HG02610 (cell line): Measurements from ENCODE around the gene CASP12.

ENCODE experiments used
- ATAC-seq: cut with Tn5 transposase; IDR thresholded peaks from one replicate; pipeline ENCODE4 v1.9.1; 2021; ENCODE audit warnings: mild to moderate bottlenecking, moderate library complexity; ENCODE audit not compliant: unreplicated experiment

CASP12 gene

GRCh38 chr11:104892723-104893511 is 5.3 kb downstream of the CASP12 start:
- no peak for ATAC-seq

DNA sequence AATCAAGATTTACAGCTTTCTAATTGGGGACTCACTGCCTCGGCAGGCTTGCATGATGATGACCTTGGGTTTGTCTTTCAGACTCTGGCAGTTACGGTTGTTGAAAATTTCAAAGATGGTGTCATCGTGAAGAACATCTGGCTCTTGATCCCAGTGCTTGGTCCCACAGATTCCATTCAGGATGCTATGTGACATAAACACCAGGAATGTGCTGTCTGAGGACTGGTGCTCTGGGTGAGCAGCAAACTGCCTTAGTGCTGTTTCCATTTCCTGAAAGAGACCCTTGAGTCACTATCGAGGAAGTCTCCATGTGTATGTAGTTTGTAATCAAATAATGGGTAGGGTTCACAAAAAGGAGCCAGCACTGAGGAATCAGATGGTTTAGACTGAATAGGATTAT is 7.1 kb downstream of the CASP12 start:
- ATAC-seq: no peak

DNA sequence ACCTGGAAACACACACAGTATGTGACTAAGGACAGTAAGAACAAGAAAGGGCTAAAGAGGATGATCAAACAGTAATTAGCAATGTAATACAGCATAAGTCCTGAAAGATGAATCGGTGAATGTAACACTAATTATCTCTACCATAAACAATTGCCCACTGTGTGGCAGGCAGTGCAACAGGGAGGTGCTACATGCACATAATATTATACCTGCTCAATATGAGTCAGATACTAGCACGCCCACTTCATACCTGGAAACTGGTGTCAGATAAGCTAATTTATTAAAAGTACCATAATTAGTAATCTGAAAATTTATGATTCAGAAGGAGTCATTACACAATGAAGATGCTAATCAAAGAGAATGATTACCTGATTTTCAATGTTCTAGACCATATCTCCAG is 14.9 kb downstream of the CASP12 start:
- ATAC-seq: no peak

DNA sequence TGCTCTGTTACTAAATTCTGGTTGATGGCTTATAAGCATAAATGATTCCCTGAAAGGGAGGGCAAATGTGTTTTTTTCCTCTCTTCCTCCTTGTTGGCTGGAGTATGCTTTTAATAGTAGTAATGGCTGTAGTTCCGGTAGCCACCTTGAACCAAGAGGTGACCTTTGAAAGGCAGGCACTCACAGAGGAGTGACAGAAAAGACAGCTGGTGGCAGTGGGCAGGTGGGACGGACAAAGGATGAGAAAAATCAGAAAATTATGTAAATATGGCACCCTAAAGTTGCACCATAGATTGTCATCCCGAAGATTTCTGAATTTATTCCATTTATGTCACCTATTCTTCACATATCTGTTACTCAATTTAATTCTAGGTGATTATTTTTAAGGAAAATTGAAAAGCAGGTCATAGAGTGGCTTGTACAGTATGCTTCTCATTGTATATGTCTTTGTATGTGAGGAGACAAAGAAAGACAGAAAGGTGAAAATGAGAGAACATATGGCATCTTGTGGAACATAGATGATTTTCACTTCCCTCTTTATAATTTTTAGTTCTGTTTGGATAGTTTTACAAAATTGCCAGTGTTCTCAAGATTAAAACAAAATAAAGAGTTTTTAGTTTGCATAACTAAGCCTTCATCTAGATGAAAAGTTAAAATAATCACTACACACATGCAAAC is 17.0 kb downstream of the CASP12 start:
- ATAC-seq: peak; percentile 46

- peak; percentile 37 for ATAC-seq
Measured at GRCh38 chr11:104879514-104880190, 18.6 kb downstream of the CASP12 start.

GRCh38 chr11:104876861-104877431 is 21.3 kb downstream of the CASP12 start:
- peak; percentile 55 for ATAC-seq

DNA sequence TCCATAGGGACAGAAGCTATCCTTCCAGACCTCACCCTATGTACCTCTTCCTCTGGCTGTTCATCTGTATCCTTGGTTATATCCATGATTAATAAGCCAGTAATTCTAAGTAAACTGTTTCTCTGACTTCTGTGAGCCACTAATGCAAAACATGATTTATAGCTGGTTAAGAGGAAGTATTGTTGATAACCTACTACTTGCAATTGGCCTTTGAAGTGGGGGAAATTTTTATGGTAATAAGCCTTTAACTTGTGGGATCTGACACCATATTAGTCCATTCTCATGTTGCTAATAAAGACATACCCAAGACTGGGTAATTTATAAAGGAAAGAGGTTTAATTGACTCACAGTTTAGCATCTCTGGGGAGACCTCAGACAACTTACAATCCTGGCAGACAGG is 21.9 kb downstream of the CASP12 start:
- ATAC-seq: no peak

- no peak for ATAC-seq
Measured at GRCh38 chr11:104873252-104873651, 25.0 kb downstream of the CASP12 start.

DNA sequence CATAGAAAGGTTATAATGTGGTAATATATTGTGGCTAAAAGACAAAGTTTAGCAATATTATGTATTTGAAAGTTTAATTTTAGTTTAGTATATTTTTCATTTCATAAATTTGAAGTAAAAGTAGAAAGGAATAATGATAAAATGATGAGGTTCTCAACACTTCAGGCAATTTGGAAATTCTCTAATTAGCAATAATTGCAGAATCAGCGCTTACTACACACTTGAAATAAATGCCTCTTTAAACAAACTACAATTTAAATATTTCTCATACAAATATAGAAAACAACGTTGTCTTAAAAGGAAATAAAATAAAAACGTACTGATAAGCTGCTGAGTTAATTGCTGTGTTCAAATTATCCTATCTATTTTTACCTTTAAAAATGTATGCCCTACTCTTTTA is 25.9 kb downstream of the CASP12 start:
- ATAC-seq: no peak

DNA sequence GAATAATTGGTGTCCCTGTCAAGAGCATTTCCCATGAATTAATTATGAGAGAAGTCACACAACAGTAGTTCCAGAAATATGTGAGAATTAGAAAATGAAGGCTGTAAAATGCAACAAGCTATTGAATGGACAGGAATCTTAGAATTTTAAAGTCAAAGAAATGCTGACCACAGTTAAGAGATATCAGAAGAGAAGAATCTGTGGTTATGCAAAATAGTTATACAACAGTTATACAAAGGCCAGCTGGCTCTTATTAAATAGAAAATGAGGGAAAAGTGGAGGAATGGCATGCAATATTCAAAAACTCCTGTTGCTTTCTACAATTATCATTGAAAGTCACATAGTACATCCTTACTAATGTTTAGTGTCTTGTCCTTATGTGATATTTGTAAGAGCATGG is 27.4 kb downstream of the CASP12 start:
- no peak for ATAC-seq

- ATAC-seq: no peak
Measured at GRCh38 chr11:104866815-104867214, 31.4 kb downstream of the CASP12 start.

GRCh38 chr11:104858882-104859775 is 39.1 kb downstream of the CASP12 start:
- ATAC-seq: peak; percentile 95

- no peak for ATAC-seq
Measured at GRCh38 chr11:104856607-104857006, 41.7 kb downstream of the CASP12 start.

- ATAC-seq: no peak
Measured at GRCh38 chr11:104855965-104856364, 42.3 kb downstream of the CASP12 start.

- ATAC-seq: no peak
Measured at GRCh38 chr11:104853276-104853675, 45.0 kb downstream of the CASP12 start.

GRCh38 chr11:104852811-104853210 is 45.4 kb downstream of the CASP12 start:
- no peak for ATAC-seq

- no peak for ATAC-seq
Measured at GRCh38 chr11:104846216-104846615, 52.0 kb downstream of the CASP12 start.

GRCh38 chr11:104844451-104844850 is 53.8 kb downstream of the CASP12 start:
- no peak for ATAC-seq

GRCh38 chr11:104843150-104843836 is 55.0 kb downstream of the CASP12 start:
- peak; percentile 70 for ATAC-seq

- no peak for ATAC-seq
Measured at GRCh38 chr11:104841973-104842525, 56.2 kb downstream of the CASP12 start.
